ENCODE results near the gene LDB3. TPM values are rescaled to one million over a fixed set of nuclear protein-coding genes. Genes with fewer than 3 reads are reported as not detected.

The LDB3 gene
- total RNA-seq, 2 donors from 2014 or later, result not detected

DNA sequence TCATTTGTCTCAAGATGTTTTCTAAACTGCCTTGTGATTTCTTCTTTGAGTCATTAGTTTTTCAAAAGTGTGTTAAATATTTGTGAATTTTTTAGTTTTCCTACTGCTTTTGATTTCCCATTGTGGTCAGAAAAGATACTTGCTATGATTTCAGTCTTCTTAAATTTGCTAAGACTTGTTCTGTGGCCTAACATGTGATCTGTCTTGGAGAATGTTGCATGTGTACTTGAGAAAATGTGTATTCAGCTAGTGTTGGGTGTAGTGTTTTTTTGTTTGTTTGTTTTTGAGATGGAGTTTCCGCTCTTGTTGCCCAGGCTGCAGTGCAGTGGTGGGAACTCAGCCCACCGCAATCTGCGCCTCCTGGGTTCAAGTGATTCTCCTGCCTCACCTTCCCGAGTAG is 116.7 kb downstream of the LDB3 start:
- peaks cover 7% of the 10 kb centered on the region for H3K36me3 Mint-ChIP-seq
- no peak for DNase-seq (ENCODE audit: low spot score)

More for the DNA sequence above, 116.7 kb downstream of the LDB3 start:
- no peak for ATAC-seq
- peaks cover 4% of the 10 kb centered on the region for H3K9me3 Mint-ChIP-seq
- H3K27ac Mint-ChIP-seq, result no peak overlapping the region
- no peak overlapping the region for H3K4me3 Mint-ChIP-seq
- H3K4me1 Mint-ChIP-seq (ENCODE audit: low read depth in 2 of 2), result peaks cover 10 to 29% of the 10 kb centered on the region in 2 donors
- H3K27me3 Mint-ChIP-seq, result peaks cover 0 to 6% of the 10 kb centered on the region in 2 donors

Other genes starting within 250 kb of the LDB3 start
- gene WAPL, start 146.7 kb upstream of the LDB3 start, total RNA-seq, result 10 to 100 TPM; 49.2 to 59.9 TPM
- not detected for gene OPN4, start 14.0 kb upstream of the LDB3 start, total RNA-seq
- 10 to 100 TPM in 1 of 2 donors, 1 to 10 TPM in 1; 8.2 to 11.5 TPM for gene BMPR1A, start 88.1 kb downstream of the LDB3 start, total RNA-seq

Data from natural killer cell treated with Interleukin-12 subunit alpha and Interleukin-12 subunit beta and Interleukin-15 and Interleukin-18, amount 100 ng/mL, for 72 hours (primary cell).